Kidney epithelial cell (primary cell): ENCODE results near the gene SLC7A14. TPM values are rescaled to one million over a fixed set of nuclear protein-coding genes. Genes with fewer than 3 reads are reported as not detected.

Experiments used
- DNase-seq: peaks from one replicate; pipeline ENCODE4 v3.0.0-alpha.2; 2010; ENCODE audit warnings: low read depth
- H3K27me3 ChIP-seq: 2 replicates; pipeline ENCODE4 v1.6.0; 2011; ENCODE audit warnings: low read length; ENCODE audit not compliant: control insufficient read depth, insufficient read depth
- H3K36me3 ChIP-seq: 2 replicates; pipeline ENCODE4 v1.5.1; 2011; ENCODE audit warnings: low read length; ENCODE audit not compliant: control insufficient read depth, insufficient read depth
- H3K4me3 ChIP-seq: 2 replicates; pipeline ENCODE4 v1.5.1; 2011; ENCODE audit warnings: low read depth, mild to moderate bottlenecking, control low read depth, low read length
- total RNA-seq: library from RNA; depleted of rRNA; stranded (reverse); fragments of >200 nt; gene quantifications from 2 replicates; pipeline ENCODE4 v1.2.3, GENCODE V29; 2015
- TF ChIP-seq, protein P1 (sequence below): IDR thresholded peaks from 2 replicates; pipeline ENCODE4 v1.5.1; 2011; ENCODE audit warnings: mild to moderate bottlenecking, moderate library complexity, low read length, control low read depth, inconsistent platforms; ENCODE audit not compliant: insufficient read depth, poor library complexity, severe bottlenecking

Gene SLC7A14
- total RNA-seq, 1 donor from 2014 or later = not detected

DNA sequence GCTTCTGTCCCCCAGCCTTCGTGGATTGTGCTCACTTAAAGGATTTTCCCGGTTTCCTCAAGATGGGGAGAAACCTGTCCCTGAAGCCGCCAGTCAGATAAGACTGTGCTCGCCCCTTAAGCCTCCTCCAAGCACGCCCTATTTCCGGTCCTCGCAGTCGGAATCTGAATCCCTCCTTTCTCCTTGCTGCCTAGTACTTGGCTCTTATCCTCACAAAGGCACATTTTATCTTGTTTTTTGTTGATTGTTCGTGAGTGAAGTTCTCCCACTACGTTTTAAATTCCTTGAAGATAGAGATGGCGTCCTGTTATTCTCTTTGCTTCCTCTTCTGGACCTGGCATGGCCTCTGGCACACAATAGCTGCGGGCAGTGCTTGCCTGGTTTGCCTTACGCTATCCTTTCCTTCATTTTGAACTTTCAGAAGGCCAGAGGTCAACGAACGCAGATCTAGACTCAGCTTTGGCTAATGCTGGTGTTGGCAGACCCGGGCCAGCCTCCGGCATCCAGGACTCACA, 165.5 kb downstream of the SLC7A14 start:
- Histone ChIP-seq H3K36me3 (no peaks in the 10 kb centered on the region), H3K4me3 (peak overlapping the region; percentile 40), H3K27me3 (peaks cover 14% of the 10 kb centered on the region)
- TF ChIP-seq, protein P1, sequence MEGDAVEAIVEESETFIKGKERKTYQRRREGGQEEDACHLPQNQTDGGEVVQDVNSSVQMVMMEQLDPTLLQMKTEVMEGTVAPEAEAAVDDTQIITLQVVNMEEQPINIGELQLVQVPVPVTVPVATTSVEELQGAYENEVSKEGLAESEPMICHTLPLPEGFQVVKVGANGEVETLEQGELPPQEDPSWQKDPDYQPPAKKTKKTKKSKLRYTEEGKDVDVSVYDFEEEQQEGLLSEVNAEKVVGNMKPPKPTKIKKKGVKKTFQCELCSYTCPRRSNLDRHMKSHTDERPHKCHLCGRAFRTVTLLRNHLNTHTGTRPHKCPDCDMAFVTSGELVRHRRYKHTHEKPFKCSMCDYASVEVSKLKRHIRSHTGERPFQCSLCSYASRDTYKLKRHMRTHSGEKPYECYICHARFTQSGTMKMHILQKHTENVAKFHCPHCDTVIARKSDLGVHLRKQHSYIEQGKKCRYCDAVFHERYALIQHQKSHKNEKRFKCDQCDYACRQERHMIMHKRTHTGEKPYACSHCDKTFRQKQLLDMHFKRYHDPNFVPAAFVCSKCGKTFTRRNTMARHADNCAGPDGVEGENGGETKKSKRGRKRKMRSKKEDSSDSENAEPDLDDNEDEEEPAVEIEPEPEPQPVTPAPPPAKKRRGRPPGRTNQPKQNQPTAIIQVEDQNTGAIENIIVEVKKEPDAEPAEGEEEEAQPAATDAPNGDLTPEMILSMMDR = no peak
- DNase-seq = no peak

DNA sequence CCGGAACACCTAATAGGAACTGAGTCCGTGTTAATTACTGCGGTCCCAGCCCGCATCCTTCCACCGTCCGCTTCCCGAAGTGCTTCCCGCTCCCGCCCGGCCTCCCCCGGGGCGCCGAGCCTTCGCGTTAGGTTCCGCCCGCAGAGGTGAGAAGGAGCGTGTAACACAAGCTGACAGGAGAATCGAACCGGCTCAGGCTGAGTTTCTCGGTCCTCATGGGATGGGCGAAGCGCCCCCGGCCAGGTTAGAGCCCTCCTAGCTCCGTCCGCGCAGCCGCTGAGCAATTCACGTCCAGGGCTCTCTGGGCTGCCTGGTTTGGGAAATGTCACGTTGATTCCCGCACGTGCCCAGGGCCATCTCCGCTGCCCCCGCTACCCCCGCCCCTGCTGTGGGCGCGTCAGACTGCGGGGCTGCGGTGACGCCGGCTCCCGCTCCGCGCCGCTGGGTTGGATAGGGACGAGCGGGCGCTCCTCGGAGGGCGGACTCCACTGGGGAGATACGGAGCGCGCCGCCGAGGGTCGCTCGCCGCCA, 166.3 kb downstream of the SLC7A14 start:
- Histone ChIP-seq H3K4me3 (peak overlapping the region; percentile 40), H3K36me3 (no peaks in the 10 kb centered on the region), H3K27me3 (peaks cover 14% of the 10 kb centered on the region)
- TF ChIP-seq, protein P1 = no peak
- DNase-seq = no peak

DNA sequence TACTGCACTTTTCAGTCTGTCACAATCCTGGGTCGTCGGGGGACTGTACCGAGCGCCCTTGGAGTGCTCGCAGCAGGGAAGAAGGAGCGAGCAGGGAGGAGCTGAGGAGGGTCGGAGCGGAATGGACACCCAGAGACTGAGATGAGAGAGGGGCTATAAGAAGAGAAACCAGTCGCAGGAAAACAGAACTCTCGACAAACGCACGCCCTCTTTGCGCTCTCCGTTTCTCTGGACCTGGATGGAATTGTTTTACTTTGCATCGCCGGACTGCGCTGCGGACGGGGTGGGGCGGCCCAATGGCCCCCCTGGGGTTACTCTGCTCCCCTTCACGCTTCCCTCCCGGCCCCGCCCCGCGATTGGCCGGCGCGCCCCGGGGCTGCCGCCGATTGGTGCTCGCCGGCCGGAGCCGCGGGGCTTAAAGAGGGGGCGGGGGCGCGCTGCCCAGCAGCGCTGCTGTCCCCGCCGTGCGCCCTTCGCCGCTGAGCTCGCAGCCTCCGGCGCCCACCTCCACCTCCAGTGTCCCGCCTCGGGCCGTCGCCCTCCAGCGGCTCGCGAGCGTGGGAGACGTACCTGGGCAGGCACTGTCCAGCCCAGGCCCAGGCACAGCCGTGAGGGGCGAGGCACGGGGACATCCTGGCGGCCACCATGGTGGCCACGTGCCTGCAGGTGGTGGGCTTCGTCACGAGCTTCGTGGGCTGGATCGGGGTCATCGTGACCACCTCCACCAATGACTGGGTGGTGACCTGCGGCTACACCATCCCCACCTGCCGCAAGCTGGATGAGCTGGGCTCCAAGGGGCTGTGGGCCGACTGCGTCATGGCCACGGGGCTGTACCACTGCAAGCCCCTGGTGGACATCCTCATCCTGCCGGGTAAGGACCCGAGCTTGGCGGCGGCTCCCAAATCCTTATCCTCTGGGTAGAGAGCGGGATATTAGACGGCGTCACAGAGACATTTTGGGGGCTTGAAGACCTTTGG, 167.2 kb downstream of the SLC7A14 start, which contains the start of gene CLDN11:
Gene CLDN11, plus strand, starts transcription at position 447 of the 977 bp plus-strand sequence. Its CDS starts 199 bp downstream, at position 646.
- peaks cover 14% of the 10 kb centered on the region for H3K27me3 ChIP-seq
- no peak for DNase-seq
- H3K36me3 ChIP-seq = no peaks in the 10 kb centered on the region
- H3K4me3 ChIP-seq = peak within 1 kb of the TSS; percentile 40
- TF ChIP-seq, protein P1 = no peak

DNA sequence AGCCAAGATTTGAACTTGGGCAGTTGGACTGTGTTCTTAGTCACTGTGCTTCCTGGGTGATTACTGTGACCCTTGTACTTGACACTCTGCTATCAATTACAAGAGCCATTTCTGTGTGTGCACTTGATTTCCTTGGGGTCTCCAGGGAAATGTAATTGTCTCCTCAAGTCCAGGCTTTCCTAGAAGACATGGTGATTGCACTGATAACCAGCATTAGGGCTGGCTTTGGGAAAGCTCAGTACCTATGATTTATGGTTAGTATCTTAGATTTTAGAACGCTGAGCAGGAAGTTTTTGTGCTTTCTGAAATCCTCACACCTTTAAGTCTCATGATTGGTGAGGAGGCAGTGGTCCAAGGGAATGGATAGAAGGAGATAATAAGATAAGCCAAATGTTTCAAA, 168.8 kb downstream of the SLC7A14 start:
- Histone ChIP-seq H3K4me3 (no peak overlapping the region), H3K36me3 (no peaks in the 10 kb centered on the region), H3K27me3 (peaks cover 14% of the 10 kb centered on the region)
- no peak for DNase-seq
- TF ChIP-seq, protein P1 = no peak

DNA sequence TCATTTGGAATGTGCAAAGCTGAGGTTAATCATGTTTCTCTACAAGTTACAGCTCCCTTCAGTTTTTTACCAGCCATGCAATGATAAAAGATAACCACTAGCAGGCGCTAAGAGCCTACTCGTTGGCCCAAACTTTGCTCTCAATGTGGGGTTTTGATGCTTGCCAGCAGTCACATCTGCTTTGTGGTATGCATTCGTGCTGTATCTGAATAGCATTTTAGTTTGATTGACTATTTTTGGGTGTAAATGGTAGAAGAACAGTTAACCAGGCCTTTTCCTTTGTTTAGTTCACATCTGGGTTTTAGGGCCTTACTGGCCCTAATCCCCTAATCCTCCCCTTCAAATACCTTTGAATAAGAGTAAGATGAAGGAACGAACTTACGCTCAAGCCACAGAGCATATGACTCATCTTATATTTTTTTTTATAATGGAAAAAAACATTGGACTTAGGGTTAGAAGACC, 171.6 kb downstream of the SLC7A14 start:
- Histone ChIP-seq H3K36me3 (no peaks in the 10 kb centered on the region), H3K4me3 (no peak overlapping the region), H3K27me3 (peaks cover 8% of the 10 kb centered on the region)
- DNase-seq = no peak
- TF ChIP-seq, protein P1 = peak; percentile 97
